ENCODE measurements around the gene IMPA2.

GRCh38 chr18:12018861-12019260, 37.6 kb downstream of the IMPA2 start:
- no peak for TF ChIP-seq CTCF (IDR thresholded peaks at IDR 0.05)
- TF ChIP-seq REST (IDR thresholded peaks at IDR 0.05; ENCODE audit: insufficient read depth in 1 of 2, low read depth in 2 of 2, low read length in 1 of 2) = no peak
